ENCODE data around the gene ATP11A.
"Not testable (repeated sequence)": the region's sequence is repeated elsewhere in the genome, so short reads cannot be mapped to it uniquely, and the experiment has no call there.

DNA sequence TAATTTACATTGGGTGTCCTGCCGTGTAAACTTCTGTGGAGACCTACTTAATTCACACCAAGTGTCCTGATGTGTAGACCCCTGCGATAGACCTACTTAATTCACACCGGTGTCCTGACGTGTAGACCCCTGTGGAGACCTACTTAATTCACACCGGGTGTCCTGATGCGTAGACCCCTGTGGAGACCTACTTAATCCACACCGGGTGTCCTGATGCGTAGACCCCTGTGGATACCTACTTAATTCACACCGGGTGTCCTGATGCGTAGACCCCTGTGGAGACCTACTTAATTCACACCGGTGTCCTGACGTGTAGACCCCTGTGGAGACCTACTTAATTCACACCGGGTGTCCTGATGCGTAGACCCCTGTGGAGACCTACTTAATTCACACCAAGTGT lies 97.0 kb downstream of the ATP11A start:
- not testable (repeated sequence) for TF ChIP-seq CTCF, POLR2A, EP300 (IDR thresholded peaks at IDR 0.05)

All from sigmoid colon (tissue), 4 donors.